ENCODE measurements around the gene PLAC8.
"Not testable (repeated sequence)": the region's sequence is repeated elsewhere in the genome, so short reads cannot be mapped to it uniquely, and the experiment has no call there.

PLAC8 gene

DNA sequence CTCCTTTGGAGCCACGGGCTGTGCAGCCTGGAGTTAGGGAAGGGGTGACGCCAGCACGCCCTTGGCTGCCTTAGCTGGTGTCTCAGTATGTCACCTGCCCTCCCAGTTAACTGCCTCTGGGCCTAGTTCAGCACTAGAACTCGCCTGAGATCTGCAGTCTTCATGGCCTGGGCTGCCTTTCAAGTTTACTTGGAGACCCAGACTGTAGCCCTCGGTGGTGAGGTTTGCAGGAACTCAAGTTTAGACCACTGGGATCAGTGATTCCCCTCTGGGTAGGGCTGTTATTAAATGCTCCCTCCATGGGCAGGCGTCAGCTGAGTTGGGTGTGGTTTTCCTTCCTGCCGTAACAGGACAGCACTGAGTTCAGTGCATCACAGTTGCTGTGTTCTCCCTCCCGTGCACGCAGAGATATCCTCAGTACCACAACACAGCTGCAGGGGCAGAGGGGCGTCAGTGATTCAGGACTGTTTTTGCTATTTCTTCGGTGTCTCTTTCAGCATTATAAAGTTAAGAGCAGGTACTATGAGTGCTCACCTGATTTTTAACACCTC is 30.5 kb downstream of the PLAC8 start:
- FAIRE-seq, result no peak
- DNase-seq (ENCODE audit: insufficient read length, low spot score), result no peak
- TF ChIP-seq, protein P1, sequence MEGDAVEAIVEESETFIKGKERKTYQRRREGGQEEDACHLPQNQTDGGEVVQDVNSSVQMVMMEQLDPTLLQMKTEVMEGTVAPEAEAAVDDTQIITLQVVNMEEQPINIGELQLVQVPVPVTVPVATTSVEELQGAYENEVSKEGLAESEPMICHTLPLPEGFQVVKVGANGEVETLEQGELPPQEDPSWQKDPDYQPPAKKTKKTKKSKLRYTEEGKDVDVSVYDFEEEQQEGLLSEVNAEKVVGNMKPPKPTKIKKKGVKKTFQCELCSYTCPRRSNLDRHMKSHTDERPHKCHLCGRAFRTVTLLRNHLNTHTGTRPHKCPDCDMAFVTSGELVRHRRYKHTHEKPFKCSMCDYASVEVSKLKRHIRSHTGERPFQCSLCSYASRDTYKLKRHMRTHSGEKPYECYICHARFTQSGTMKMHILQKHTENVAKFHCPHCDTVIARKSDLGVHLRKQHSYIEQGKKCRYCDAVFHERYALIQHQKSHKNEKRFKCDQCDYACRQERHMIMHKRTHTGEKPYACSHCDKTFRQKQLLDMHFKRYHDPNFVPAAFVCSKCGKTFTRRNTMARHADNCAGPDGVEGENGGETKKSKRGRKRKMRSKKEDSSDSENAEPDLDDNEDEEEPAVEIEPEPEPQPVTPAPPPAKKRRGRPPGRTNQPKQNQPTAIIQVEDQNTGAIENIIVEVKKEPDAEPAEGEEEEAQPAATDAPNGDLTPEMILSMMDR (IDR thresholded peaks at IDR 0.05; ENCODE audit: insufficient read depth, missing control alignments), result no peak

DNA sequence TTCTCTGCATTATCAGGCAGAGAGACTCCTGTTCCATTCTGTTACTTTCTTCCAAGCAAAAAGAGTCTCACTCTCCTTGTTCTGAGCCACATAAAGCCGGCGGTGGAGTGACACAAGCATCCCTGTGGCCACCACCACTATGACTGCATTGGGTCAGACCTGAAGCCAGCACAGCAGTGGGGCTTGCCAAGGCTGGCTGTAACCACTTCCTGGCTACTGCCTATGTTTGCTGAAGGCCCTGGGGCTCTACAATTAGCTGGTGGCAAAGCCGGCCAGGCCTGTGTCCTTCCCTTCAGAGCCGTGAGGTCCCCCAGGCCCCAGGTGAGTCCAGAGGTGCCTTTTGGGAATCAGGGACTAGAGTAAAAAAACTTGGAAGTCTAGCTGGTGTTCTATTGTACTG is 31.8 kb downstream of the PLAC8 start:
- DNase-seq (ENCODE audit: insufficient read length, low spot score) (no peak), FAIRE-seq (no peak)
- TF ChIP-seq, protein P1 (IDR thresholded peaks at IDR 0.05; ENCODE audit: insufficient read depth, missing control alignments), result no peak

DNA sequence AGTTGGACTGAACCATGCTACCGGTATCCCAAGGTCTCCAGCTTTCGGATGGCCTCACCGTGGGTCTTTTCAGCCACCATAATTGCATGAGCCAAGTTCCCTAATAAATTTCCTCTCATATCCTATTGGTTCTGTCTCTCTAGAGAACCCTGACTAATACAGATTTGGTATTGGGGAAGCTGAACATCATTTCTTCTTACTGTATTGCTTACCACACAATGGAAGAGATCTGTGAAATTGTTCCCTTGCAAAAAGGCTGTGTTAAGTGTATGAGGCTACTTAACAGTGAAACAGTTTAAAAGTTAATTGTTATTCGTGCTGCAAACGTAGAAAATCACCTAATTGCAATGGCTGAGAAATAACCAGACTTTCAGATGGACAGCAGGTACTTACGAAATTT is 34.0 kb downstream of the PLAC8 start:
- TF ChIP-seq, protein P1 (IDR thresholded peaks at IDR 0.05; ENCODE audit: insufficient read depth, missing control alignments), result no peak
- no peak for FAIRE-seq
- no peak for DNase-seq (ENCODE audit: insufficient read length, low spot score)

DNA sequence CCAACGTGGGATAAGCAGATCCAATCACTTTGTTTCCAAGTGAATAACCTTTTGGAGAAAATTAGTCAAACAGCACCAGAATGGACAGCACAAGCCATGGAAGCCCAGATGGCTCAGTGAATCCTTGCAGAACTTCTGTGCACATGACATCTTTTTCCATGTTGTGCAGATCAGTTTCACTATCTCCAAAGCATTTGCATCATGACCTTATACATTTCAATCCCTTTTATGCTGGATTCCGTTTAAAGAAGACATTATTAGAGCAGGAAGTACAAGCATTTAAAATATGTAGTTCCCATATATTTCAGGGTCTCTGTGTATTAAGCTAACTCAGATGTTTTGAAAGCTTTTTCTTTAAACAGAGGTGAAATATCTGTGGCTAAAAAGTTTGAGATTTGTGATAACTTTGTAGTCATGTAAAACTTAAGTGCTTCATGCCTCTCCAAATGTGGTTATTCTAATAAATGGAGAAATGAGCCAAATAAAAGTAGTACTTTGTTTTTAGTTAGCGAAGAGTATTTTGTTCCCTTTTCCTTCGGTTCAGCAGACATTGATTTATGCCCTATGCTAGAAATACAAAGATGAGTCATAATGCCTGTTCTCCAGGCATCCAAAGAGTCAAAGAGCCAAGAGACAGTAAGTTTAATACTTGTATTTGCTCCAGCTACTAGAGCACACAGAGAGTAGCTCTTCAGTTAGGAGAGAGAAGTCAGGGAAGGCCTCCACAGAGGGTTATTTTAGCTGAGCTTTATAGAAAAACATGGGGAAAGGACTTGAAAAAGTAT is 39.0 kb downstream of the PLAC8 start:
- FAIRE-seq (no peak), DNase-seq (ENCODE audit: insufficient read length, low spot score) (no peak)
- TF ChIP-seq, protein P1 (IDR thresholded peaks at IDR 0.05; ENCODE audit: insufficient read depth, missing control alignments), result no peak

DNA sequence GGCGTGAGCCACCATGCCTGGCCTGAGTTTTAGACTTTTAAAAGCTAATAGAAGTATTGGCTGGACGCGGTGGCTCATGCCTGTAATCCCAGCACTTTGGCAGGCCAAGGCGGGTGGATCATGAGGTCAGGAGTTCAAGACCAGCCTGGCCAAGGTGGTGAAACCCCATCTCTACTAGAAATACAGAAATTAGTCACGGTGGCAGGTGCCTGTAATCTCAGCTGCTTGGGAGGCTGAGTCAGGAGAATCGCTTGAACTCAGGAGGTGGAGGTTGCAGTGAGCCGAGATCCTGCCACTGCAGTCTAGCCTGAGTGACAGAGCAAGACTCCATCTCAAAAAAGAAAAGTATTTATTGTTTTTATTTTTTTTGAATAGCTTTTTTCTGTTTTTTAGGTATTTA is 39.7 kb downstream of the PLAC8 start:
- DNase-seq (ENCODE audit: insufficient read length, low spot score); FAIRE-seq: not testable (repeated sequence)

DNA sequence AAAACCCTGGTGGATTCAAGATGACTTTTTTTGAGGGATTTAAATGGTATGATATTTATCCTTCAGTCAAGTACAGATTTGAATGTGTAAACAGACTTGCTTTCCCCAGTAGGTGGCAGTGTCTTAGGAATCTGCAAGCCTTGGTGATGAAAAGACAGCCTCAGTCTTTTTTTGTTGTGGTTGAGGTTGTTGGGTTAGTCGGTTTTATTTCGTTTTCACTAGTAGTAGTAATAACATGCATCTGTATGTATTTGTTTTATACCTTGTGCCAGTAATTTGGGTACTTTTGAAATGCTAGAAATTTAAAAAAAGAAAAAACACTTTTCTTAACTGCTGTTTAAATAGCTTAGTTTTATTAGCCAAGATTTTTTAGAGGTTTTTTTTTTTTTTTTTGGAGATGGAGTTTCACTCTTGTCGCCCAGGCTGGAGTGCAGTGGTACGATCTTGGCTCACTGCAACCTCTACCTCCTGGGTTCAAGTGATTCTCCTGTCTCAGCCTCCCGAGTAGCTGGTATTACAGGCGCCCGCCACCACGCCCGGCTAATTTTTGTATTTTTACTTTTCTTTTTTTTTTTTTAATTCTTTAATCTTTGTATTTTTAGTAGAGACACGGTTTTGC is 40.3 kb downstream of the PLAC8 start:
- TF ChIP-seq, protein P1 (IDR thresholded peaks at IDR 0.05; ENCODE audit: insufficient read depth, missing control alignments), result peak; percentile 79

DNA sequence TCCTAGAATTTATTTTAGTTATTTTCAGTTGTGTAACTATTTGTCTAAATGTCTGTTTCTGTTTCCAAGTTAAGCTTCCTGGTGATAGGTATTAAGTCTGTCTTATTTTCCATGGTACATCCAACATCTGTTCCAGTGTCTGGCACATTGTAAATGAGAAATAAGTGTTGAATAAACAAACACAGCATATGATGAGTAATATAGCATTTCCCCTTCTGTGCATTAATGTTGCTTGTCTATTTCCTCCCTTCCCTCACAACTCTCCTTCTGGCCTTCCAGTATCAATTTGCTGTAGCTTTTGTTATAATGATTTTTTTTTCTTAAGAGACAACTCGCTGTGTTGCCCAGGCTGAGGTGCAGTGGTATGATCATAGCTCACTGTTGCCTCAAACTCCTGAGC is 43.4 kb downstream of the PLAC8 start:
- no peak for FAIRE-seq
- TF ChIP-seq, protein P1 (IDR thresholded peaks at IDR 0.05; ENCODE audit: insufficient read depth, missing control alignments), result no peak
- DNase-seq (ENCODE audit: insufficient read length, low spot score), result no peak

More for the DNA sequence above, 40.3 kb downstream of the PLAC8 start:
- FAIRE-seq (peak; percentile 87), DNase-seq (ENCODE audit: insufficient read length, low spot score) (peak; percentile 29)

Data from D721Med (cell line).